Liver (tissue), 9 donors: ENCODE data around the gene HRH2. TPM values are rescaled to one million over a fixed set of nuclear protein-coding genes. Genes with fewer than 3 reads are reported as not detected.

Source experiments
- DNase-seq: peaks from one replicate; pipeline ENCODE4 v3.0.0-alpha.2; 2017; ENCODE audit warnings: low spot score
- H3K27ac ChIP-seq, 2 donors: one replicate each; pipeline ENCODE4 v1.7.0; 2013; ENCODE audit warnings: inconsistent platforms in 2 of 2, low read length in 2 of 2, control low read depth in 1 of 2, low read depth in 1 of 2, mild to moderate bottlenecking in 1 of 2
- H3K27me3 ChIP-seq, 4 donors: one replicate each; pipeline versions ENCODE4 v1.6.1 to v1.7.0; 2013; ENCODE audit warnings: low read length in 3 of 4, inconsistent platforms in 1 of 4, mild to moderate bottlenecking in 1 of 4, moderate library complexity in 1 of 4; ENCODE audit not compliant: control insufficient read depth in 4 of 4, insufficient read depth in 4 of 4
- H3K36me3 ChIP-seq, 4 donors: one replicate each; pipeline versions ENCODE4 v1.6.1 to v1.7.0; 2013; ENCODE audit warnings: low read length in 3 of 4, mild to moderate bottlenecking in 3 of 4, low read depth in 1 of 4, moderate library complexity in 1 of 4; ENCODE audit not compliant: control insufficient read depth in 4 of 4, insufficient read depth in 3 of 4
- H3K4me1 ChIP-seq, 4 donors: one replicate each; pipeline versions ENCODE4 v1.6.1 to v1.7.0; 2013; ENCODE audit warnings: low read length in 3 of 4, mild to moderate bottlenecking in 3 of 4, moderate library complexity in 1 of 4; ENCODE audit not compliant: control insufficient read depth in 4 of 4, insufficient read depth in 4 of 4
- H3K4me3 ChIP-seq, 3 donors: one replicate each; pipeline versions ENCODE4 v1.6.1 to v1.7.0; 2013; ENCODE audit warnings: low read length in 3 of 3, control low read depth in 1 of 3, low read depth in 1 of 3, mild to moderate bottlenecking in 1 of 3
- H3K9ac ChIP-seq, 2 donors: one replicate each; pipeline ENCODE4 v1.7.0; 2013; ENCODE audit warnings: low read length in 2 of 2, mild to moderate bottlenecking in 2 of 2, moderate library complexity in 2 of 2, control low read depth in 1 of 2, low read depth in 1 of 2
- H3K9me3 ChIP-seq, 4 donors: one replicate each; pipeline versions ENCODE4 v1.6.1 to v1.7.0; 2013; ENCODE audit warnings: low read length in 3 of 4; ENCODE audit not compliant: control insufficient read depth in 4 of 4
- GABPA ChIP-seq, 2 donors: IDR thresholded peaks in 1 of 2; conservative IDR thresholded peaks in 1 of 2; 2 replicates each; pipeline ENCODE4 v1.6.1; 2016; ENCODE audit warnings: antibody characterized with exemption in 2 of 2, mild to moderate bottlenecking in 1 of 2, moderate library complexity in 1 of 2
- HNF4A ChIP-seq, 2 donors: conservative IDR thresholded peaks; 2 replicates each; pipeline ENCODE4 v1.6.1; 2016; ENCODE audit warnings: antibody characterized with exemption in 2 of 2, mild to moderate bottlenecking in 2 of 2
- HNF4G ChIP-seq: IDR thresholded peaks from 2 replicates; pipeline ENCODE4 v1.6.1; 2016; ENCODE audit warnings: antibody characterized with exemption
- NR2F2 ChIP-seq: IDR thresholded peaks from 2 replicates; pipeline ENCODE4 v1.6.1; 2016; ENCODE audit warnings: antibody characterized with exemption
- RAD21 ChIP-seq, 2 donors: IDR thresholded peaks; 2 replicates each; pipeline ENCODE4 v1.6.1; 2016; ENCODE audit warnings: antibody characterized with exemption in 2 of 2, mild to moderate bottlenecking in 2 of 2
- RXRA ChIP-seq, 2 donors: IDR thresholded peaks; 2 replicates each; pipeline ENCODE4 v1.6.1; 2017 to 2018; ENCODE audit warnings: antibody characterized with exemption in 2 of 2, mild to moderate bottlenecking in 1 of 2
- YY1 ChIP-seq: IDR thresholded peaks from 2 replicates; pipeline ENCODE4 v1.6.1; 2016; ENCODE audit warnings: antibody characterized with exemption, mild to moderate bottlenecking
- WGBS: extraction: QIAGEN DNeasy Blood & Tissue Kit; methylation state at CpG from one replicate; pipeline ENCODE4 v1.1.7; 2013; 5-methylcytosine and 5-hydroxymethylcytosine counted together
- polyA plus RNA-seq, 2 donors: library from polyadenylated mRNA; stranded (reverse) in 1 of 2; unstranded in 1 of 2; fragments of 200-250 nt in 1 of 2; fragments of >200 nt in 1 of 2; fragmentation: Nextera tagmentation in 1 of 2; extraction: Ambion mirVana in 1 of 2; gene quantifications; one replicate each; pipeline versions ENCODE4 v1.2.1 to v1.2.3, GENCODE V29; 2013 to 2015
- total RNA-seq, 2 donors: library from RNA; depleted of rRNA; stranded (reverse); fragments of >200 nt; gene quantifications; one replicate each; pipeline ENCODE4 v1.2.3, GENCODE V29; 2014
- TF ChIP-seq, protein P1 (sequence below): IDR thresholded peaks from 2 replicates; pipeline ENCODE4 v1.6.1; 2016; ENCODE audit warnings: antibody characterized with exemption, mild to moderate bottlenecking
- TF ChIP-seq, protein P2 (sequence below): fragments of 150-350 bp; IDR thresholded peaks from 2 replicates; pipeline ENCODE4 v1.5.1; 2017; ENCODE audit warnings: improper control_type of control experiment, low read depth, low read length; ENCODE audit not compliant: missing input control
- TF ChIP-seq, protein P3 (sequence below): IDR thresholded peaks from 2 replicates; pipeline ENCODE4 v1.6.1; 2016; ENCODE audit warnings: antibody characterized with exemption
- TF ChIP-seq, protein P4 (sequence below): IDR thresholded peaks from 2 replicates; pipeline ENCODE4 v1.6.1; 2016; ENCODE audit warnings: antibody characterized with exemption
- donor health status: healthy.
- donor health status: healthy.
- donor health status: healthy.
- donor health status: healthy.
- donor health status: healthy.

Gene HRH2
- total and polyA plus RNA-seq, 4 donors = 0.44 to 2.6 (median 1.3) TPM

DNA sequence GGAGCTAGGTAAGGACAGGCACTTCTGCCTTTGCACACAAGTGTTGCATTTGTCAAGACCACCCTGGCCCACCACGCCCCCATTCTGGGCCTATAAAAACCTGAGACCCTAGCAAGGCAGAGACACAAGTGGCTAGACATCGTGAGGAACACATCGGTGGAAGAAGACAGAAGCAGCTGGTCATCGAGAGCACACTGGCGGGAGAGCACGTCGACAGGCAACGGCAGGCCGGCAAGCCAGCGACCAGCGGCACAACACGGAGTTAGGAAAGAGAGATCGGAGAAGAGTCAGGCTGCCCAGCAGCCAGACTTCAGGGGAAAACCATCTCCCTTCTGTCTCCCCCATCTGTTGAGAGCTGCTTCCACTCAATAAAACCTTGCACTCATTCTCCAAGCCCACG lies 76.1 kb downstream of the HRH2 start (continued):
- TF ChIP-seq, protein P1, sequence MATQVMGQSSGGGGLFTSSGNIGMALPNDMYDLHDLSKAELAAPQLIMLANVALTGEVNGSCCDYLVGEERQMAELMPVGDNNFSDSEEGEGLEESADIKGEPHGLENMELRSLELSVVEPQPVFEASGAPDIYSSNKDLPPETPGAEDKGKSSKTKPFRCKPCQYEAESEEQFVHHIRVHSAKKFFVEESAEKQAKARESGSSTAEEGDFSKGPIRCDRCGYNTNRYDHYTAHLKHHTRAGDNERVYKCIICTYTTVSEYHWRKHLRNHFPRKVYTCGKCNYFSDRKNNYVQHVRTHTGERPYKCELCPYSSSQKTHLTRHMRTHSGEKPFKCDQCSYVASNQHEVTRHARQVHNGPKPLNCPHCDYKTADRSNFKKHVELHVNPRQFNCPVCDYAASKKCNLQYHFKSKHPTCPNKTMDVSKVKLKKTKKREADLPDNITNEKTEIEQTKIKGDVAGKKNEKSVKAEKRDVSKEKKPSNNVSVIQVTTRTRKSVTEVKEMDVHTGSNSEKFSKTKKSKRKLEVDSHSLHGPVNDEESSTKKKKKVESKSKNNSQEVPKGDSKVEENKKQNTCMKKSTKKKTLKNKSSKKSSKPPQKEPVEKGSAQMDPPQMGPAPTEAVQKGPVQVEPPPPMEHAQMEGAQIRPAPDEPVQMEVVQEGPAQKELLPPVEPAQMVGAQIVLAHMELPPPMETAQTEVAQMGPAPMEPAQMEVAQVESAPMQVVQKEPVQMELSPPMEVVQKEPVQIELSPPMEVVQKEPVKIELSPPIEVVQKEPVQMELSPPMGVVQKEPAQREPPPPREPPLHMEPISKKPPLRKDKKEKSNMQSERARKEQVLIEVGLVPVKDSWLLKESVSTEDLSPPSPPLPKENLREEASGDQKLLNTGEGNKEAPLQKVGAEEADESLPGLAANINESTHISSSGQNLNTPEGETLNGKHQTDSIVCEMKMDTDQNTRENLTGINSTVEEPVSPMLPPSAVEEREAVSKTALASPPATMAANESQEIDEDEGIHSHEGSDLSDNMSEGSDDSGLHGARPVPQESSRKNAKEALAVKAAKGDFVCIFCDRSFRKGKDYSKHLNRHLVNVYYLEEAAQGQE = no peak
- no peak for TF ChIP-seq GABPA (IDR thresholded peaks at IDR 0.05 in 1 of 2, conservative IDR thresholded peaks at IDR 0.05 in 1 of 2)
- no peak for TF ChIP-seq HNF4A (conservative IDR thresholded peaks at IDR 0.05)

DNA sequence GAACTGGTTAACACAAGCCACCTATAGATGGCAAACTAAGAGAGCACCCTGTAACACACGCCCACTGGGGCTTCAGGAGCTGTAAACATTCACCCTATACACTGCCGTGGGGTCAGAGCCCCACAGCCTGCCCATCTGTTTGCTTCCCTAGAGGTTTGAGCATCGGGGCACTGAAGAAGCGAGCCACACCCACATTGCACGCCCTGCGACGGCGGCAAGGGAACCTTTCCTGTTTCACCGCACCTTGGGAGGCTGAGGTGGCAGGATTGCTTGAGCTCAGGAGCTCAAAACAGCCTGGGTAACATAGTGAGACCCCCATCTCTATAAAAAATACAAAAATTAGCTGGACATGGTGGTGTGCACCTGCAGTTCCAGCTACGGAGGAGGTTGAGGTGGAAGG lies 76.6 kb downstream of the HRH2 start:
- WGBS = 71% methylated on average over 10 of the region's 10 CpGs
- H3K27me3 ChIP-seq = peaks cover 0 to 5% (median 0%) of the 10 kb centered on the region in 4 donors

More for the DNA sequence above, 76.6 kb downstream of the HRH2 start:
- Histone ChIP-seq H3K4me3 (no peak overlapping the region), H3K9me3 (peaks cover 0 to 4% (median 2%) of the 10 kb centered on the region in 4 donors), H3K36me3 (no peaks in the 10 kb centered on the region), H3K27ac (no peak overlapping the region), H3K4me1 (peaks cover 0 to 5% (median under 1%) of the 10 kb centered on the region in 4 donors), H3K9ac (no peak overlapping the region)
- TF ChIP-seq RXRA (IDR thresholded peaks at IDR 0.05) = no peak
- no peak for TF ChIP-seq GABPA (IDR thresholded peaks at IDR 0.05 in 1 of 2, conservative IDR thresholded peaks at IDR 0.05 in 1 of 2)
- TF ChIP-seq YY1 = no peak
- TF ChIP-seq, protein P2, sequence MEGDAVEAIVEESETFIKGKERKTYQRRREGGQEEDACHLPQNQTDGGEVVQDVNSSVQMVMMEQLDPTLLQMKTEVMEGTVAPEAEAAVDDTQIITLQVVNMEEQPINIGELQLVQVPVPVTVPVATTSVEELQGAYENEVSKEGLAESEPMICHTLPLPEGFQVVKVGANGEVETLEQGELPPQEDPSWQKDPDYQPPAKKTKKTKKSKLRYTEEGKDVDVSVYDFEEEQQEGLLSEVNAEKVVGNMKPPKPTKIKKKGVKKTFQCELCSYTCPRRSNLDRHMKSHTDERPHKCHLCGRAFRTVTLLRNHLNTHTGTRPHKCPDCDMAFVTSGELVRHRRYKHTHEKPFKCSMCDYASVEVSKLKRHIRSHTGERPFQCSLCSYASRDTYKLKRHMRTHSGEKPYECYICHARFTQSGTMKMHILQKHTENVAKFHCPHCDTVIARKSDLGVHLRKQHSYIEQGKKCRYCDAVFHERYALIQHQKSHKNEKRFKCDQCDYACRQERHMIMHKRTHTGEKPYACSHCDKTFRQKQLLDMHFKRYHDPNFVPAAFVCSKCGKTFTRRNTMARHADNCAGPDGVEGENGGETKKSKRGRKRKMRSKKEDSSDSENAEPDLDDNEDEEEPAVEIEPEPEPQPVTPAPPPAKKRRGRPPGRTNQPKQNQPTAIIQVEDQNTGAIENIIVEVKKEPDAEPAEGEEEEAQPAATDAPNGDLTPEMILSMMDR = no peak
- TF ChIP-seq, protein P3, sequence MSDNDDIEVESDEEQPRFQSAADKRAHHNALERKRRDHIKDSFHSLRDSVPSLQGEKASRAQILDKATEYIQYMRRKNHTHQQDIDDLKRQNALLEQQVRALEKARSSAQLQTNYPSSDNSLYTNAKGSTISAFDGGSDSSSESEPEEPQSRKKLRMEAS = no peak
- TF ChIP-seq, protein P1 = no peak
- TF ChIP-seq, protein P4, sequence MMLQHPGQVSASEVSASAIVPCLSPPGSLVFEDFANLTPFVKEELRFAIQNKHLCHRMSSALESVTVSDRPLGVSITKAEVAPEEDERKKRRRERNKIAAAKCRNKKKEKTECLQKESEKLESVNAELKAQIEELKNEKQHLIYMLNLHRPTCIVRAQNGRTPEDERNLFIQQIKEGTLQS = no peak
- no peak for TF ChIP-seq NR2F2
- no peak for TF ChIP-seq RAD21 (IDR thresholded peaks at IDR 0.05)
- no peak for TF ChIP-seq HNF4G
- TF ChIP-seq HNF4A (conservative IDR thresholded peaks at IDR 0.05) = no peak
- DNase-seq = no peak
